Measurements from ENCODE around the gene ADK. TPM values are rescaled to one million over a fixed set of nuclear protein-coding genes. Genes with fewer than 3 reads are reported as not detected.

Gene ADK
- total and polyA plus RNA-seq, 2 donors (not counting 3 experiments of a cell fraction or from before 2014, with no cell fraction given): 11.7 to 46.5 TPM

DNA sequence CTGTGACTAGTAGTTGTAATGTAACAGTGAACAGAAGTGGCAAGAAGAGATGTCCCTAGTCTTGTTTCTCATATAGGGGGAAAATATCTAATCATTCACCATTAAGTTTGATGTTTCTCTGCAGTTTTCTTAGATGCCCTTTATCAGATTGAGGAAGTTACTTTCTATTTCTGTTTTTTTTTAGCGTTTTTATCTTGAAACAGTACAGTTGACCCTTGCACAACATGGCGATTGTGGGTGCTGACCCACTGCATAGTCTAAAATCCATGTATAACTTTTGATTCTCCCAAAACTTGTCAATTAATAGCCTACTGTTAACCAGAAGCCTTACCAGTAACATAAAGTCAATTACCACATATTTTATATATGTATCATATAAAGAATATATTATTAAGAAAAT is 192.0 kb downstream of the ADK start:
- POLR2A ChIA-PET: no interaction called here
- Histone ChIP-seq H3K79me2 (ENCODE audit: control insufficient read depth, insufficient read depth, low read length) (peaks cover 25% of the 10 kb centered on the region), H3K27me3 (ENCODE audit: control insufficient read depth in 2 of 2, insufficient read depth in 2 of 2, low read length in 2 of 2) (no peaks in the 10 kb centered on the region), H4K20me1 (replicated peaks; ENCODE audit: control insufficient read depth, extremely low read depth, insufficient read depth, low read length) (no peaks in the 10 kb centered on the region), H2AFZ (ENCODE audit: low read depth, low read length) (no peak overlapping the region), H3K27ac (ENCODE audit: insufficient read depth, low read depth, low read length) (no peak overlapping the region), H3K4me2 (ENCODE audit: insufficient read depth, low read length) (no peak overlapping the region), H3K9me1 (replicated peaks; ENCODE audit: control insufficient read depth, extremely low read depth, insufficient read depth, low read length) (no peaks in the 10 kb centered on the region), H3K4me1 (ENCODE audit: control insufficient read depth, extremely low read depth, insufficient read depth, low read length) (no peaks in the 10 kb centered on the region), H3K9me3 (replicated peaks; ENCODE audit: control insufficient read depth, insufficient read depth, low read length) (no peaks in the 10 kb centered on the region), H3K9ac (replicated peaks; ENCODE audit: extremely low read depth, insufficient read depth, low read length) (no peak overlapping the region), H3K4me3 (replicated peaks in 1 of 3; ENCODE audit: insufficient read depth in 1 of 3, low read depth in 1 of 3, low read length in 3 of 3) (no peak overlapping the region), H3K36me3 (ENCODE audit: control insufficient read depth in 2 of 2, extremely low read depth in 1 of 2, insufficient read depth in 2 of 2, low read length in 2 of 2) (no peaks in the 10 kb centered on the region)
- dilution Hi-C loops (cut with MboI; ENCODE audit: extremely low pct_ligation_motif_present, low sequenced_read_pairs) (no loop called here), intact Hi-C loops (cut with micrococcal nuclease) (no loop called here)
- DNase-seq (ENCODE audit: low read depth, low spot score): no peak
- no TSS peak for BruUV-seq (replicated peaks)
- CTCF ChIA-PET: no interaction called here
- TF ChIP-seq EZH2 (IDR thresholded peaks at IDR 0.05; ENCODE audit: borderline replicate concordance, low read depth, low read length, severe bottlenecking) (no peak), FOS (IDR thresholded peaks at IDR 0.05; ENCODE audit: borderline replicate concordance, insufficient read depth, low read length) (no peak), MYC (IDR thresholded peaks at IDR 0.05; ENCODE audit: low read depth, low read length) (no peak), GATA2 (IDR thresholded peaks at IDR 0.05; ENCODE audit: insufficient read depth, insufficient read length, low read depth, low read length) (no peak), POLR2A (IDR thresholded peaks at IDR 0.05; ENCODE audit: low read depth, low read length) (no peak), JUN (IDR thresholded peaks at IDR 0.05; ENCODE audit: borderline replicate concordance, insufficient read depth, insufficient read length, low read depth) (no peak), POLR2AphosphoS5 (IDR thresholded peaks at IDR 0.05; ENCODE audit: insufficient read depth, low read depth, low read length) (no peak)
- TF ChIP-seq, protein P1, sequence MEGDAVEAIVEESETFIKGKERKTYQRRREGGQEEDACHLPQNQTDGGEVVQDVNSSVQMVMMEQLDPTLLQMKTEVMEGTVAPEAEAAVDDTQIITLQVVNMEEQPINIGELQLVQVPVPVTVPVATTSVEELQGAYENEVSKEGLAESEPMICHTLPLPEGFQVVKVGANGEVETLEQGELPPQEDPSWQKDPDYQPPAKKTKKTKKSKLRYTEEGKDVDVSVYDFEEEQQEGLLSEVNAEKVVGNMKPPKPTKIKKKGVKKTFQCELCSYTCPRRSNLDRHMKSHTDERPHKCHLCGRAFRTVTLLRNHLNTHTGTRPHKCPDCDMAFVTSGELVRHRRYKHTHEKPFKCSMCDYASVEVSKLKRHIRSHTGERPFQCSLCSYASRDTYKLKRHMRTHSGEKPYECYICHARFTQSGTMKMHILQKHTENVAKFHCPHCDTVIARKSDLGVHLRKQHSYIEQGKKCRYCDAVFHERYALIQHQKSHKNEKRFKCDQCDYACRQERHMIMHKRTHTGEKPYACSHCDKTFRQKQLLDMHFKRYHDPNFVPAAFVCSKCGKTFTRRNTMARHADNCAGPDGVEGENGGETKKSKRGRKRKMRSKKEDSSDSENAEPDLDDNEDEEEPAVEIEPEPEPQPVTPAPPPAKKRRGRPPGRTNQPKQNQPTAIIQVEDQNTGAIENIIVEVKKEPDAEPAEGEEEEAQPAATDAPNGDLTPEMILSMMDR (IDR thresholded peaks at IDR 0.05; ENCODE audit: extremely low read depth in 1 of 2, insufficient read depth in 1 of 2, low read depth in 1 of 2, low read length in 2 of 2): no peak
- TF ChIP-seq, protein P2, sequence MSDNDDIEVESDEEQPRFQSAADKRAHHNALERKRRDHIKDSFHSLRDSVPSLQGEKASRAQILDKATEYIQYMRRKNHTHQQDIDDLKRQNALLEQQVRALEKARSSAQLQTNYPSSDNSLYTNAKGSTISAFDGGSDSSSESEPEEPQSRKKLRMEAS (IDR thresholded peaks at IDR 0.05; ENCODE audit: insufficient read depth, insufficient read length): no peak
- no peak for FAIRE-seq

Measured in endothelial cell of umbilical vein (primary cell).